Measurements from ENCODE around the gene CEP68.
A peak's percentile ranks its signal among the peaks of the same experiment; 100 is the strongest.

CEP68 gene

DNA sequence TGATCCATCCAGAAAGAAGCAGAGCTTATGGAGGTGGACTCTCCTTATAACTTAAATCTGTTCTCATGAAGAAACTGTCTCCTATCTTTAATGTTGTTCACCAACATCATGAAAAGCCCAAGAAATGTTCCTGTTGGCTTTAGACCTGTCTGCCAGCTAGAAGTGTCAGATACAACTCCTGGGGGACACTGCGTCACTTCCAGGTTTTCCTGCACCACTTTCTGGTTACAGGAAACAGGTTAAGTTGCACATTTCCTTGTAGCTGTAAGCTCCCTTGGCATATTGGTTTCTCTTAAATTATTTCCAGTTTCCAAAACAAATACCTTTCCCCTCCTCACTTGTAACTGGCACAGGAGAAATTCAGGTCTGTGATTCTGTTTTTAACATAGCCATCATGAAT, 2.9 kb downstream of the CEP68 start:
- DNase-seq: no peak

DNA sequence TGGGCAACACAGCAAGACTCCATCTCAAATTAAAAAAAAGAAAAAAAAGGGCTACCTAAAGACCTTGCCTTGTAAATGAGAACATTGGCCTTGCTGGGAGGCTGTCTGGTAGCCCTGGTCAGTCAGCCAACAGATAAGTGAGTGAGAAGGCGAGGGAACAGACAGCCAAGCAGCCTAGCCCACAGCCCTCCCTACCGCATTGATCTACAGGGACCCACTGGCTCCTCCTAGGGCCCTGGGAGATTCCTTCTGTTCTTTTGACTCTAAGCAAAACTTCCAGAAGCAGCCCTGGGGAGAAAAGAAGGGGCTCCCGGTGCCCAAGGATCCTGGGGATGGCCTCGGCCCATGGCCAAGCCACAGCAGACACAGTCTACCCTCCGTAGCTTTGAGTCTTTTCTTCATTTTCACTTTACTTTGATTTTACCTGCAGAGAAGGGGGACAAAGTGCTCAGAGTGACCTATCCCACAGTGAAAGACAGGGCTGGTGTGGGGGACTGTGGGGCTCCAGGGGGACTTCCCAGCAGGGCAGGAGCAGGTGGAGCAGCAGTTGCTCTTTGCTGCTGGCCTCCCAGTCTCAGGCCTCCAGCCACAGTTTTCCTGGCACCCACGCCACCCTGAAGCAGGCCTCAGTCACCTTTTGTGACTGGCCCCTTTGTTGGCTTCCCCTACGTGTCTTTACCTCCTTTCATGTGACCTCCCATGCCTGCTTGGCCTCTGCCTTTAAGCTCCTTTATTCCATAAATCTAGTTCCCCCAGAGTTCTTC, 5.1 kb downstream of the CEP68 start:
- DNase-seq: no peak

DNA sequence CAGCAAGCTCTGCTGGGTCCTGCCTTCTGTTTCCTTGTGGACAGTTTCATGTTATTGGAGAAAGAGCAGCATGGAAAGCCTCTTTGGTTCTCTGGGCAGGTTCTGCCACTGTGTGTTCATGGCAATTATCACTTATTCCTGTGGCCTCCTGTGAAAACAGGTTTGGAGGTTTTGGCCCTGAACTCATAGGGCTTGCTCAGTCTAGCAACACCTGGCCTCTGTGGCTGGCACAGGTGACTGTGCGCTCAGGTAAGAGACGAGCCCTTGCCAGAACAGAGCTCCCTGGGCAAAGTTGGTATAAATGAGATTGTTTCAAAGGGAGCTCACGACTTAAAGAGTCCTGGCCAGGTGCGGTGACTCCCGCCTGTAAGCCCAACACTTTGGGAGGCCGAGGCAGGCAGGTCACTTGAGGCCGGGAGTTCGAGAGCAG, 5.7 kb downstream of the CEP68 start:
- no peak for DNase-seq

DNA sequence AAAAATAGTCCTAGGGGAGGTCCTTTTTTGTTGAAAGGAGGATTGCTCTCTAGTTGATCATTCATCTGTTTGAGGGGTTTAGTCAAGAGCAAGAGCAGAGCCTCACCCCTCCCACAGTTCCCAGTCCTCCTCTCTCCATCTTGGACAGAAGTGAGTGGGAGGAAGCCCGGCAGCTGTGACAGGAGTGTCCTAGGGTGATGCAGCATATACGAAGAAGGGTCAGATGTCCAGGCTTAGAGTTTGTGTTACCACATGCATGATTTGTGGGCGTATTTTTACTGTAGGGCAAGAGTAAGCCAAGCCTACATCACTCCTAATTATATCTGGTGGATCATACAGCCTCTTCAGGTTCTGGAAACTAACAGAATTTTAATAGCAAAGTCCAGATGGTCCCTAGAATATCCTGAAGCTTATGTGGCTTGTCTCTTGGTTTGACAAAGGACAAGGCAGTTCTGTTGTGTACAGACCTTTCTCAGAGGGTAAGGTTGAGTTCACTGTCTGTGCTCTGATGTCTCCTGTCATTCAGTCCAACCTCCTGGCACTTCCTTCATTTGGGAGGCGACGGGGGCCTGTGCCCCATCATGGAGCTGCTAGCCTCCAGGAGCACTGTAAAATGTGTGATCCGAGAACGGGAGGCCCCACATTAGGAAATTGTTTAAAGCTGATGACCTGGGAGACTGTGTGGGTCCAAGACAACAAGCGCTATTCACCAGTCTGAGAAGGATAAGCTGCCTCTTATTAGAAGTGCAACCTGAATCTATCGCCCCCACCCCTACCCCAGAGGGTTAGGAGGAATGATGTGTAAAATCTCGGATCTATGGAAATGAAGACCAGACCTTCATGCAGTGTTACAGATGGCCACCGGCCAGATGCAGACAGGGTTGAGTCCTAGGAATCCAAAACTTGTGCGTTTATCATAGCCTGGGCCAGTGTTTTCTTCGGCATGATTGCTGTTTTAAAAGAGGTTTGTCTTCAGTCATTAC, 6.9 kb downstream of the CEP68 start:
- DNase-seq: peak in 1 of 2 experiments; percentile 15

DNA sequence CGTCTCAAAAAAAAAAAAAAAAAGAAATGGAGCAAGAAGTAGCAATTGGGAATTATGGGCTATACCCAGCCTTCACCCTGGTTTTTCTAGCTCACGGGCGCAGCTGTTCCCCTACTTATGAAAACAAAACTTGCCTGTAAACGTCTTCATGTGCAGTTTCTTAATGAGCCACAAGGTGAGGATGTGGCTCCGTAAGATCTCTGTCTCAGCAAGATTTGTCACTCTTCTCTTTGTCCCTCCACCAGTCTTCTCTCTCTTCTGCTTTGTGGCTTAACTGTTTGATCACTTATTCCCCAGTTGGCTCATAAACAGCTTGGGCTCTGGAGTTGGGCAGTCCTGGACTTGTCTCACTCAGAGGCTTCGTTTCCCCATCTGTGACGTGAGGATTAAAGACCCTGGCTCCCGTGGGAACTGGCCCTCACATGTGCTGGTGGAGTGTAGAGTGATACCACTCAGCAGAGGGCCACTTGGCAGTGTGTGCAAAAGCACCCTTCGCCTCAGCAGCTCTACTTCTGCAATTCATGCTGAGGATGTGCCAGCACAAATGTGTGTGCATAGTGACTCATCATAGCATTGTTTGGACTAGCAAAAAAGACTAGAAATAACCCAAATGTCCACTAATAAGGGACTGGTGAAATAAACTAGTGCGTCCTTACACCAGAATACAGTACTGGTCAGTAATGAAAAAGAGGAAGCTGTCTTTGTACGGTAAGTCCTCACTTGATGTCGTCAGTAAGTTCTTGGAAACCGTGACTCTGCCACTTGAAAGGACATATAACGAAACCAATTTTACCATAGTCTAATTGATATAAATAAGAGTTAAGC, 8.7 kb downstream of the CEP68 start:
- peak; percentile 52 to 53 for DNase-seq

DNA sequence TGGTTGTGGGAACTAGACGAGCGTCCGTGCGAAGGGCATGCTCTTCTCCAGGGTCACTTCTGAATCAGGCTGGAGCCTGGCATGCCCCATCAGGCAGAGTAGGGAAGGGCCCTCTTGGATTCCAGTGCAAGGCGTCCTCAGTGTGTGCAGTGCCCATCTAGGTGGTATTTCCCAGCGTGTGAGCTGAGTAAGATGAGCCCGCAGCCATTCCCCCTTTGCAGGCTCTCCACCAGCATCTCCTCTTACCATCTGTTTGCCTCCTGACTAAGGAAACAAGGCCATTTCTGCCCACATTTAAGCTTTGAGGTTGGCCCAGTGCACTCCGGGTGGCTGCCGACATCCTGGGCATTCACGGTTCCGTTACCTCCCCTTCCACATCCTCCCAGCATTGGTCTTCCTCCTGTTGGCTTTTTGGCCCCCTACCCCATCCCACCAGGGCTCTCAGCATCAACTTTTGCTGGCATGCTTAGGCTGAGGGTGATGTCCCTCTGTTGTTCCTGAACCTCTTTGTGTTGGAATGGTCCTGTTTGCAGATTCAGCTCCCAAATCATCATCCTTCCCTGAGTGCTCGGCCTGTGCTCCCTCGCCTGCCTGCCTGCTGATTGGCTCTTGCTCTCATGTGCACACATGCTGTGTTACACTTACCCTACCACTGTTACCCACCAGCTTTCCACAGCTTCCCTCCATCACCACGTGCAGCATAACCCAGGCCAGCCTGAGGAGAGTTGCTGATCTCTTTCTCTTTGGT, 11.8 kb downstream of the CEP68 start:
- no peak for DNase-seq

DNA sequence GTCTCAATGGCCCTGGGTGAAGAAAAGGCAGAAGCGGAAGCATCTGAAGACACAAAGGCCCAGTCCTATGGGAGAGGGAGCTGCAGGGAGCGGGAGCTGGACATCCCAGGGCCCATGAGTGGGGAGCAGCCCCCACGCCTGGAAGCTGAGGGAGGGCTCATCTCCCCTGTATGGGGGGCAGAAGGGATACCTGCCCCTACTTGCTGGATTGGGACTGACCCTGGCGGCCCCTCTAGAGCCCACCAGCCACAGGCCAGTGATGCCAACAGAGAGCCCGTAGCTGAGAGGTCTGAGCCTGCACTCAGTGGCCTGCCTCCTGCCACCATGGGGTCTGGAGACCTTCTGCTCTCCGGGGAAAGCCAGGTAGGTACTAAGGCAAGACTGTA, 13.2 kb downstream of the CEP68 start:
- DNase-seq: no peak

DNA sequence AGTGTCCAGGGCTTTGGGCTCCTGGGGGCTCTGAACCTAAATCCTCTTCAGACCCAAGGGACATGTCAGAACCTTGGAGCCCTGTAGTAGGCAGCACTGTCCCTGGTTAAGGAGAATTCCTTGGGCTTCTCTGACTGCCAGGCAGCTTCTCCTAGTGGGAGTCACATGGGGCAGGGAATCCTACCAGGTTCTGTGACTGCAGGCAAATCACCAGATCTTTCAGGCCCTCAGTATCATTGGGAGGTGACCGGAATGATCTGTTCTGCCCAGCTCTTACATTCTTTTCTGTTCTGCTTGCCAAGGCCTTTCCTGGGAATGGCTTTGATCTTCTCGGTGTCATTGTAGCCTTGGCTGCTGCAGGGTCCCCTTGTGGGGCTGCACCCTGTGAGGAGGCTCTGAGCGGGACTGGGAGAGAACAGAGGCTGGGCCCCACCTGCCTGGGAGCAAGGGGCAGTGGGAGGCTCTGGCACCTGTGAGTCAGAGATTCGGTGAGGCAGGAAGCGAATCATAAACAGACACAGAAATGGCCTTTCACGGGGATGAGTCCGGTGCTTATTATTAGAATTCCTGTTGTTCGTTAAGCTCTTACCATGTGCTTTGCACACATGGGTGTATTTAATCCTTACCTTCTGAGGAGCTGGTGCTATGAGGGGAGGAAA, 14.1 kb downstream of the CEP68 start:
- DNase-seq: peak in 1 of 2 experiments; percentile 39

DNA sequence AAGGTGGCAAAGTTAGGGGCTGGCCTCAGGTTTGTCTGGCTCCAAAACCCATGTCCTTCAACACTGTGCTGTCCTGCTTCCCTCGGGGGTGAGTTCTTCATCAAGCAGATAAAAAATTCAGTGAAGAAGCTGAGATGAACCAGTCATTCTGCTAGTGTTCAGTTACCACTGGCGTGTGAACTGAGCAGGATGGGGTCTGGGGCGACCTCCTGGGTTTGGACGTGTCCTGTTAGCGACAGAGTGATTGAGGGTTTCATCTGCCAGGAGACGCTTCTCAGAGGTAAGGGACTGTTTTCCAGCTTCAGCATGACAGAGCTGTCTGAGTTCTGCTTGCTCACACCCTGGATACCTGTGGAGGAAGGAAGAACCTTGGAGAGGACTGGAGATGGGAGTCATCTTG, 14.6 kb downstream of the CEP68 start:
- DNase-seq: no peak

DNA sequence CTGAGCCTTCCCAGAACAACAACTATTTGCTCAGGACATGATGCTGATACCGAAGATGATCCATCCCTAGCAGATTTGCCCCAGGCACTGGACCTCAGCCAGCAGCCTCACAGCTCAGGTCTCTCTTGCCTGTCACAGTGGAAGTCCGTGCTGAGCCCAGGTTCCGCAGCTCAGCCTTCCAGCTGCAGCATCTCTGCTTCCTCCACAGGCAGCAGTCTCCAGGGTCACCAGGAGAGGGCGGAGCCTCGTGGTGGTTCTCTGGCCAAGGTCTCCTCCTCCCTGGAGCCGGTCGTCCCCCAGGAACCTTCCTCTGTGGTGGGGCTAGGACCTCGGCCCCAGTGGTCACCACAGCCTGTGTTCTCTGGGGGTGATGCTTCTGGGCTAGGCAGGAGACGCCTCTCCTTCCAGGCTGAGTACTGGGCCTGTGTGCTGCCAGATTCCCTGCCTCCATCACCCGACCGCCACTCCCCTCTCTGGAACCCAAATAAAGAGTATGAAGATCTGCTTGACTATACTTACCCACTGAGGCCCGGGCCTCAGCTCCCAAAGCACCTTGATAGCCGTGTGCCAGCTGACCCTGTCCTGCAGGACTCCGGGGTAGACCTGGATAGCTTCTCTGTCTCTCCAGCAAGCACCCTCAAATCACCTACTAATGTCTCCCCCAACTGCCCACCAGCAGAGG, 15.4 kb downstream of the CEP68 start:
- DNase-seq: no peak

DNA sequence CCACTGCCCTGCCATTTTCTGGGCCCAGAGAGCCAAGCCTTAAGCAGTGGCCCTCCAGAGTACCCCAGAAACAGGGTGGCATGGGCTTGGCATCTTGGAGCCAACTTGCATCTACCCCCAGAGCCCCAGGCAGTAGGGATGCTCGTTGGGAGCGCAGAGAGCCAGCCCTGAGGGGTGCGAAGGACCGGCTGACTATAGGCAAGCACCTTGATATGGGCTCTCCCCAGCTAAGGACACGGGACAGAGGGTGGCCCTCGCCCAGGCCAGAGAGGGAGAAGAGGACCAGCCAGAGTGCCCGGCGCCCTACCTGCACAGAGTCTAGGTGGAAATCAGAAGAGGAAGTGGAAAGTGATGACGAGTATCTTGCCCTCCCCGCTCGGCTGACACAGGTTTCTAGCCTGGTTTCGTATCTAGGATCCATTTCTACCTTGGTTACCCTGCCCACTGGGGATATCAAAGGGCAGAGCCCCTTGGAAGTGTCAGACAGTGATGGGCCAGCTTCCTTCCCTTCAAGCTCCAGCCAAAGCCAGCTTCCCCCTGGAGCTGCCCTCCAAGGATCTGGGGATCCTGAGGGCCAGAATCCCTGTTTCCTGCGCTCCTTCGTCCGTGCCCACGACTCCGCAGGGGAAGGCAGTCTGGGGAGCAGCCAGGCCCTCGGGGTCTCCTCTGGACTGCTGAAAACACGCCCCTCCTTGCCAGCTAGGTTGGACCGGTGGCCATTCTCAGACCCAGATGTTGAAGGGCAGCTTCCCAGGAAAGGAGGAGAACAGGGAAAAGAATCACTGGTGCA, 16.2 kb downstream of the CEP68 start:
- DNase-seq: no peak

DNA sequence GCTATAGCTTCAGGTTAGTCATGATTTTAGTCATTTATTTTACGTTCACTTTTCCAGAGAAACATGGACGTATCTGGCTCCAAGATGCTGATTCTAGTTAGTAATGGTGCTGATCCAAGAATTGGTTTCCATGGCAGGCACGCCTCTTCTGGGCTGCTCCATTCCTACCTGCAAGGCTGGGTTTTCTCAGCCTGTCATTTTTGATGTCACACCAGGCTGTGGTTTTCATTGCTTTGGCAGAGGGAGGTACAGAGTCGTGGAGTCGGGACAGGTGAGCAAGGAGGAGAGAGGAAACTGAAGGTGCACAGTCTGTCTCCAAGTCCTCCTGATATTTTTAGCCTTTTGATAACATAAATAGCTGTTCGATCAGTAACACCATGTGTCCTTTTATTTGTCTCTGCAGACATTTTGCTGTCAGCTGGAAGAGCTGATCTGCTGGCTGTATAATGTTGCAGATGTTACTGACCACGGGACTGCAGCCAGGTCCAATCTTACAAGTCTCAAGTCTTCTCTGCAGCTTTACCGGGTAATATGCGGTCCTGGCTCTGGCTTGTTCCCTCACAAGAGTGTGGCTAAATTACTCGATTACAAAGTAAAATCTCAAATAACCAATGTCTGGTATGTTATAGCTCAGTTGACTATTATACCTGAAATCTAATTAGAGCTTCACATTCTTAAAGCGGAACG, 17.8 kb downstream of the CEP68 start:
- DNase-seq: no peak

DNA sequence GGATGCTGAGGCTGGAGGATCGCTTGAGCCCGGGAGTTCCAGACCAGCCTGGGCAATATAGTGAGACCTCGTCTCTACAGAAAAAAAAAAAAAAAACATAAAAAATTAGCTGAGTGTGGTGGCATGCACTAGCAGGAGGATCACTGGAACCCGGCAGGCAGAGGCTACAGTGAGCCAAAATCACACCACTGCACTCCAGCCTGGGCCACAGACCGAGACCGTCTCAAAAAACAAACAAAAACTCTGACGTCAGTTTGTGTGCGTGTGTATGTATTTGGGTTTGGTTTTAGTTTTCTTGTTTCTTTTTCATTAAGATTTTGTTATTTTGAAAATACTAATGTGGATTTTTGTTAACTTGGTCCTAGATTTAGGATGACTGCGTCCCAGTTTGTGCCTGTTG, 19.0 kb downstream of the CEP68 start:
- no peak for DNase-seq

DNA sequence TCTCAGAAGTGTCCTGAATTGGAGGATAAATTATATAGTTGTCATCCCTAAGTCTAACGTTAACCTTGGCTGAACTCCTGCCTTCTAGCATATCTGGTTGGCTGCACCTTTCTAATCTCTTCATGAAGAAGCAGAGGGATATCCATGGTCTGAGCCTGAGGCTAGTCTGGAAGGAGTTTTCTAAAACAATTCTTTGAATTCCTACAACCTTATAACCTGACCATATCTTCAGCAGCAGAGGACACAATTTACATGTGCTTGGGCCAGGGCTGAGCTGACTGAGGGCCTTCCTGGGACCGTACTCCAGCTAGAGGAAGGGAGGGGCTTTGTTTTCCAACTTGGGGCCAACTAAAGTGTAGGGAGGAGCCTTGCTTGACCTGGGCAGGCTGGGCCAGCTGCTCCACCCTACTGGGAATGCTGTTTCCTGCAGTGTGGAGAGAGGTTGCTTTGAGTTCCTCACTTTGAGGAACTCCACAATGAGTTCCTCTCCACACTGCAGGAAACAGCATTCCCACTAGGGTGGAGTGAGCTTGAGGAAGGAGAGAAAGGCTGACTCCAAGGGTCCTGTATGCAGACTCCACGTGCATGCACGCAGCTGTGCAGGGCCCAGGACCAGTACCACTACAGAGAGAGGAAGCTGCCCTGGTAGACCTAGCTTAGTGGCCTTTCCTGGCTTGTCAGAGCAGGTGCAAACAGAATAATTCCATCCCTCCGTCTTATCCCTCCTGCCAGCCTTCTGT, 19.6 kb downstream of the CEP68 start:
- DNase-seq: no peak

DNA sequence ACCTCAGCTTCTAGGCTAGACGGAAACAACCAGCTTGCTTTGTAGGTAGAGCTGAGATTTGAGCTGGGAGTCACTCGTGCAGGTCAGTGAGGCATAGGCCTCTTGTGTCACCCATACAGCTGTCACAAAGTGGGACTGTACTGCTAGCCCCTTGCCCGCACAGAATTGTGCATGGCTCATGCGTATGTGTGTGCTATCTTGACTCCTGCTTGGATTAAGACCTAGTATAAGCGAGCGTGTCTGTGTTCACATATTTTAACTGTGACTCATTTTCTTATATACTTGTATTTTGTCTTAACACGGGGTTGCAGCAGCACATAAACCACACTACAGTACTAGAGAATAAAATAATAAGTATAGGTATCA, 20.1 kb downstream of the CEP68 start:
- DNase-seq: no peak

DNA sequence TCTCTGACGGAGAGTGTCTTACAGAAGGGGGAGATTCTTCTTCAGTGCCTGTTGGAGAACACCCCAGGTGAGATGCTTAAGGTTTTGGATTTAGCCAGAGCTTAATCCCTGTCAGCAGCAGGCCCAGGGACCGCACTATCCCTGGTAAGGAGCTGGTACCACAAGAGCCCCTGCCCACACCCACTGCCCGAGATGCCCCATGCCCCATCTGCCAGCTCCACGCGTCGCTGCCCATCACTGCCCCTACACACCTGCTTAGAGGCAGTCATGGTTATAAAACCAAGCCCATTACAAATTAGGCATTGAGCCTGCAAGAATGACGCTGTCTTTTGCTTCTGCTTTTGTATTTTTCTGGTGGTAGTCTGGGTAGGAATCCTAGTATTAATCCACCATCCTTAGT, 21.7 kb downstream of the CEP68 start:
- no peak for DNase-seq

DNA sequence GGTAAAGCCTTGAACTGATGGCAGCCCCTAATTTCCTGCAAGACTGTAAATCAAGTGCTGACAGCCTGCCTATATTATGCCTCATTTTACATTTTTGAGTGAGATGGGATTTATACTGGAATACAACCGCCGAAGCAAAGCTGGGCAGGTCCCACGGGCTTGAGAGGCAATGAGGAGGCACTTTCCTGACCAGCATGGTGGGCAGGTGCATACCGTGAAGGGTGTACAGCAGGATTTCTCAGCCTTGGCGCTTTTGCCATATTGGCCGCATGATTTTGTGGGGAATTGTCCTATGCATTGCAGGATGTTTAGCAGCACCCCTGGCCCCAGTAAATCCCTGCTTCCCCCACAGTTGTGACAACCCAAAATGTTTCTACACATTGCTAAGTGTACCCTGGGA, 22.8 kb downstream of the CEP68 start:
- DNase-seq: no peak

DNA sequence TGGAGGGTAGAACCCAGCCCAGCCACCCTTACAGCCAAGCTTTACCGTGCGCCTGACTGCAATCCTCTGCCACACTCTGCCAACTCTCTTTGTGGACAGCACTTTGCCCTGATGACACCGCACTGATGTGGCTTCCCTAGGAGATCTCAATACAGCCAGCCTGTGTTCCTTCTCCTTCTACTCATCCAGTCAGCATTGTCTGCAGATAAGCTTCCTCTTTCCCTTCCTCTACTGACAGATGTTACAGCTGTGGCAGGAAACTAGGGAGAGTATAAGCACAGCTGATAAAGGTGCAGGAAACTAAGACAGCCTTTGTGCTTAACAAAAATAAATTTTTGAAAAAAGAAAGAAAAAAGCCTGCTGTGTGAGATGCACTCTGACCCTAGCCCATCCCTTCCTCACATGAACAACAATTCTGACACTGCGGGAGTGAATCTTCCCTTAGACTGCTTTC, 25.0 kb downstream of the CEP68 start:
- DNase-seq: no peak

DNA sequence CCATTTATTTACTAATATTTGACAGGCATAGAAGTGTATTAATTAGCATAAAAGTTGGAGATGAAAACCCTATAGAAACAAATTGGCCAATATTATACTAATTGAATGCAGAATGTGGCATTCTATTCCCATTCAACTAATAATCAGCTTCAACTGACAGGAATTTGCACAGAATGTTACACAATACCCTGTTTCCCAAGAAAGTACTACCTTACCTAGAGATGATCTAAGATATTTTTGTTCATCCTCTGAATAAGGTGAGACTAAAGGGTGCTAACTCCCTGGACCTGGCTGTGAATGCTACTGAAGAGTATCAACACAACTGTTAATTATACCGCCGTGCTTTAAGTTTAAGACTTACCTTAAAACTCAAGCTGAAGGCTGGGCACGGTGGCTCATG, 28.9 kb downstream of the CEP68 start:
- no peak for DNase-seq
